ENCODE results near the gene LRRC10B.

The LRRC10B gene

DNA sequence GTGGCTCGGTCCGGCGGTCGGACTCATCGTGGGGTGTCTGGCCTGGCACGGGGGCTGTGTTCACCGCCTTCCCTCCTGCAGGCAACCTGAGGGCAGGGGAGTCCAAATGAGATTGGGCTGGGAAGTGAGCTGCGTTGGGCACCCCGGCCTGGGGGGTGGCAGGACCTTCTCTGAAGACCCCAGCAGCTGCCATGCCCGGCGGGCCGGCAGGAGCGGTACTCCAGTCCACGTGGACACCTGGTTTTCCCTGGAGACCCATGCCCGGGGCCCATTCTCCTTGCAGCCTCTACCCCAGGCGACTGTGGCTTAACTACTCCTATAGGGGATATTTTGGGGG is 24.5 kb downstream of the LRRC10B start:
- no peak for DNase-seq

- no peak for DNase-seq
These were observed 24.9 kb downstream of the LRRC10B start for GRCh38 chr11:61533401-61533800.

- no peak for DNase-seq
These were observed 25.7 kb downstream of the LRRC10B start for GRCh38 chr11:61534025-61534932.

- no peak for DNase-seq
These were observed 26.6 kb downstream of the LRRC10B start for GRCh38 chr11:61534933-61535839.

DNA sequence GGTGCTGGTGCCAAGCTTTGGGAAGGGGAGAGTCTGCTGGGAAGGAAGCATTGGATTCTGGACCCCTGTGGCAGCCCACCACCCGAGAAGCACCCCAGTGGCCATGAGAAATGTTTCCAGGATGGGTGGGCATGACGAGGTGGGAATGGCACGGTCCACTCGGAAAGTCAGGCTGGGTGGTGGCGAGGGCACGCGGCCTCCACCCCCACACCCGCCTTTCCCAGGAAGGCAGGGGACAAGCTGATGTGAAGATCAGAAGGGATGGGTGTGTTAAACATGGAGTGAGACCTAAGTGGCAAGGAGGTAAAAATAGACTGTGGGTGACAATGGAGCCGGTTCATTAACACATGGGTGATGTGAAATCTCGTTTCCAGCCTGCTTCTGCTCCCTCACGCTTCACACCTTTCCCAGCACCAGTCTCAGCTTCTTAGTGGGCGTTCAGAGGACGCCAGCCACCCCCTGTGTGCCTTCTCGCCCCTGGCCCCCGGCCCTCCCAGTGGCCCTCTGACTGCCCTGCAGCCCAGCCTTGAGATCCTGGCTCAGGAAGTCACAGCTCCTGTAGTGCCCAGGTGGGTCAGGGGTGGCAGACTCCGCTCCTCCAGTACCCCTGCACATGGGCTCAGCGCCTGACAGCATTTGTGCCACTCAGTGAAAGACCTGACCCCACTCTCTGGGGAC is 27.6 kb downstream of the LRRC10B start:
- DNase-seq, result no peak

DNA sequence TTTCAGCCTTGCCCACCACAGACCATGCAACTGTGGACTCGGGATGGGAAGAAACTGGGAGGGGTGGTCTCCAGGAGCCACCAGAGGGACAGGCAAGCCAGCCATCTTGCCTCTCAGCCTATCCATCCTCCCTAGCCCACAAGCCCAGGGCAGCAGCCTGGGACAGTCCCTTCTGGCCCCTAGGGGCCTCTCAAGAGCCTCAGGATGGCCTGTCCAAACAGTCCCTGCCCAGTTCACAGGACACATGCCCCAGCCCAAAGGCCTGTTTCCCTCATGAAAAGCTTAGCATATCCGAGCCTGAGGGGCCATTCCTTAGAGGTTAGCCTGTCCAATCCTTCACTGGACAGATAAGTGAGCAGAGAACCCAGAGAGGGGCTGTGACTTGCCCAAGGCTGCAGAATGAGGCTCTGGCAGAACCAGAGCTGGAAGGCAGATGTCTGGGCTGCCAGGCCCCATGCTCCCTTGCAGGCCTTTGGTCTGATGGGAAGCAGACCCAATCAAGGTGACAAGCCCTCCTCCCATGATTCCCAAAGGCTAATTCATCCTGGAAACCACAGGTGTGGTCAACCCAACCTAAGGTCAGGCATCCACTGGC is 28.2 kb downstream of the LRRC10B start:
- DNase-seq, result no peak

DNA sequence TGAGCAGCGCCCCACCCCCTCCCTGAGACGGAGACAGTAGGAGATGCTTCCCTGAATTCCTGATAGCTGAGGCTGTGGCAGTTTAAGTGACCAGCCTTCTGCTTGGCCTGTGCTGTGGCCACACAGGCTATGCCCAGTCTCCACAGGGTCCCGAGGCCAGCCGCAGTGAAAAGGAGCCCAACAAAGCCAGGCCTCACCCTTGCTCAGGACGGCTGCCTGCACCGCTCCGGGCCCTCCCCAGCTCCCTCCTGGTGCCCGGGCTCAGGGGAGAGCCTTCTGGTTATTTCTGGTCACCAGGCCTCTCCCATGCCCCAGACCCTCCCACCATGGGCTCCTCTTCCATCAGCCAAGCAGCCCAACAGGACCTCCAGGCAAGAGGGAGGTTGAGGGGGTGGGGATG is 28.8 kb downstream of the LRRC10B start:
- no peak for DNase-seq

DNA sequence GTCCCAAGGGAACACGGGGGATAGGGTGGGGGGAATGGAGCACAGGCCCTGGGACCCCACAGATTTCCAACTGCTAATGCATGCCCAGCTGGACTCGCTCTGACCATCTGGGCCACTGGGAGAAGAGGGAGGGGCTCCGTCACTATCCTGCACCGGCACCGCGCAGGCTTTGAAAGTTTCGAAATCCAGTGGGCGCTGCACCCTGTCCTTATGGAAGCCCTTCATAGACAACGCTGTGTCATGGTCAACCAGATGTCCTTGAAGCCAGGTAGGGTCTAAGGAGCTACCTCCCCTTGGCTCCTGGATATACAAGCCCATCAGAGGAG is 30.1 kb downstream of the LRRC10B start:
- DNase-seq, result no peak

DNA sequence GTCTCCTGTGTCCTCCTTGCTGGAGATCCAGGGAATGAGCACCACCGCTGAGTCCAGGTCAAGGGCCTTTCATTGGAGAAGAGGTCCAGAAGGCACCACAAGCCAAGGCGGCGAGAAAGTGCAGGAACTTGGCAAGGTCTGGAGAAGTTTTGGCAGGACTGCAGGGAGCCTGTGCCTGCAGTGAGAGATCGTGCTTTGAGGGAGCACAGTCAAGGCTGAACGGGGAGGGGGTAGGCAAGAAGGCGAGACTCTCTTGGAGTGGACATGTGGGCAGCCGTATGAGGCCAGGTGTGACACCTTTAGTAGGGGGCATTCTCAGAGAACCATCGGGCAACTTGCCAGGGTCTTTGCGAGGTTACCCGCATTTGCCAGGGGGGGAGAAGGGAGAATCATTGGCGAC is 30.5 kb downstream of the LRRC10B start:
- DNase-seq, result no peak

DNA sequence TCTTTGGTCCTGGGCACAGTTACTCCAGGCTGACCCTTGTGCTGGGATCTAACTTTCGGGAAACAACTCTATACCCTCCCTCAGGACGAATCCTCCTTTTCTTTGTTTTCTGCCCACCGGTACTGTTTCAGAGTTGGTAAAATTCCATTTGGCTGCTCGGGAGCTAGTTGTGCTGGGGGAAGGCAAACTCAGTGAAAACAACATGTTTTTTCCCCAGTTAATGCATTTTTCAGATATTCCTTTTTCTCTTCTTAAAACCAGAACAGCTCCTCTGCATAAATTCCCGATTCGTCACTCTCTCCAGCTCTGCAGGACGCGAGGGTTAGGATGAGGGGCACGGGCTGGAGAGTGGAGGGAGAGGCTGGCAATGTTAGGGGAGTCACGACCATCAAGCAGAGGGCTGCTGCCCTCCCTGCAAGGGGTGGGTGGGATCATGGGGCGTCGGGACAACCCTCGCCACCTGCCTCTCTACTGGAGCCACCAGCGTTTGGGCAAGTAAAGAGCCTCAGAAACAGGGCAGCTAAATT is 31.3 kb downstream of the LRRC10B start:
- DNase-seq, result no peak

DNA sequence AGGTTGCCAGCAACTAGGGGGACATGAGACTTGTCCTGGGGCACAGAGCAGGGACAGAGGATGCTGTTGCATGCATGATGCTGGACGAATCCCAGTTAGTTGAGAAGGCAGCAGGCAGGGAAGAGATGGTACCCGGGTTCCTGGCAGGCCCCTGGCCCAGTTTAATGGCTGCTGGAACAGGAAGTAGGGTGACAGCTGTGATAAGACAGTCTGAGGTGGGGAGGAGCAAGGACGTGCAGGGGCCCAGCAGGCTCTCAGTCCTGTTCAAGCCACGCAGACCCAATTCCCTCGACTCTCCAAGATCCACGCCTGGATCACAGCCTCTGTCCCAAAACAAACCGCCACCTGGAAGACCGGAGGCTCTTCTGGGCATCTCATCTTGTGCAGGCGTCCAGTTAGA is 32.0 kb downstream of the LRRC10B start:
- no peak for DNase-seq

GRCh38 chr11:61541598-61541997 is 33.0 kb downstream of the LRRC10B start:
- DNase-seq, result no peak

DNA sequence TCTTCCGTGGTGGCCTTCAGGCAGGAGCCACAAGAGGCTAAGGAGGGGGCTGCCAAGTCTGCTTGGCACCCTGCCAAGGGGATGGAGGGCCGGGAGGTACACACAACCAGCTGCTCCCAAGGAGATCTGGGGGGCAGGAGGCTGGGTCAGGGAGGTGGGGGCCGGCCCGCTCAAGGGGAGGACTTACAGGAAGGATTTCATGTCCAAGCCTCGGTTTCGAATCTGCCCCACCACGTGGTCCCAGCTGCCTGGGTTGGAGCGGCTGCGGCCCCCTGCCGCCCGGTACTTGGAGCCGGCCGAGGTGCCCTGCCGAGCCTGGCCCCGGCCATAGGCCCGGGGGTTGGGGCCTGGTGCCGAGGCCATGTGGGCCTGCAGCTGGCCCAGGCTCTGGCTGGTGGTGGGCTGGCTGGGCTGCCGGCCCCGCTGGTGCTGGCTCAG is 33.5 kb downstream of the LRRC10B start:
- no peak for DNase-seq

DNA sequence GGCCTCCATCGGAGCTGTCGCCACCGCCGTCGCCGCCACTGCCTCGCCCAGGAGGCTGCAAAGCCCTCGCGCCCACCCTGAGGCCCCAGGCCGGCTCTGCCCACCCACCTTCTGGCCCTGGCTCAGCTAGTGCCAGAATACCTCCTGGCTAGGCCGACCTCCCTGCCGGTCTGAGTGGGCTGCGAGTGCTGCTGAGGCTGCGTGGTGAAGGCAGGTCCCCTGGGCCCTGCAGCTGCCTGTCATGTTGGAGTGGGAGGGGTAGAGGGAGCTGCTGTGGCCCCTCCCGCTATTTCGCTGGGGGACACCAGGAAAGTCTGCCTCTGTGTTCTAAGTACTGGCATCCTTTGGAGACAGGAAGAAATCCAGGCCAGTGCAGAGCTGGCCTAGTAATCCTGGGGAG is 34.2 kb downstream of the LRRC10B start:
- no peak for DNase-seq

- no peak for DNase-seq
These were observed 35.2 kb downstream of the LRRC10B start for GRCh38 chr11:61543606-61544306.

GRCh38 chr11:61544466-61544865 is 35.9 kb downstream of the LRRC10B start:
- no peak for DNase-seq

DNA sequence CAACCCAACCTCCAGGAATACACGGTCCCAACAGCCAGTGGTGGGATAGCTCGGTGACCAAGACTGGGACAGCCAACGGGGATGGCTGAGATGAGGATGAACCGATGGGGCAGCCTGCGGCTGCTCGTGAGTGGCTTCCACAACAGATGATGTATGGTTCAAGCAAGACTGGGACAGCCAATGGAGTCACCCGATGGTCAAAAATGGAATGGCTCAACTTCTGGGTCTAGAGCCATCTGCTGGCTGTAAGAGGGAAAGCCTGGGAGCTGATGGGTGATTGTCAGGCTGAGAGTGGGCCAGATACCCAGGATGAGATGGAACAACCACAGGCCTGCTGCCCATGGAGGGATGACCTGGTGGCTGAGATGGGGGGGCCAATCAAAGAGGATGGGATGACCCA is 36.8 kb downstream of the LRRC10B start:
- DNase-seq, result no peak

DNA sequence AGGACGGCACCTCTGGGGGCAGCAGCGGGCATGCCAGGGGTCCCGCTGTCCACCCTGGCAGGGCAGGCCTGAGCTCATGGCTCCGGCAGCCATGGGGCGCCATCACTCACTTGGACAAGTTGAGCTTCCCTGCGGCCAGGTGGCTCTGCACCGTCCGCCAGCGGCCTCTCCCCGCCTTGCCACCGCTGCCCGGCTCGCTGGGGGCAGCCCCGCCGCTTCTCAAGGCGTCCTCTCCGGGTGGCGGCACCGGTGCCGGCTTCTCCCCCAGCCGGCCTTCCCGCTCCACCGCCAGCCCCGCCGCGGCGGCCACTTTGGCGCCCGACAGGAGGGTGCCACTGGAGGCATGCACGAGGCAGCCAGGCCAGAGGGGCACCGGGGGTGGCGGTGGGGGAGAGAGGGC is 37.4 kb downstream of the LRRC10B start:
- no peak for DNase-seq

DNA sequence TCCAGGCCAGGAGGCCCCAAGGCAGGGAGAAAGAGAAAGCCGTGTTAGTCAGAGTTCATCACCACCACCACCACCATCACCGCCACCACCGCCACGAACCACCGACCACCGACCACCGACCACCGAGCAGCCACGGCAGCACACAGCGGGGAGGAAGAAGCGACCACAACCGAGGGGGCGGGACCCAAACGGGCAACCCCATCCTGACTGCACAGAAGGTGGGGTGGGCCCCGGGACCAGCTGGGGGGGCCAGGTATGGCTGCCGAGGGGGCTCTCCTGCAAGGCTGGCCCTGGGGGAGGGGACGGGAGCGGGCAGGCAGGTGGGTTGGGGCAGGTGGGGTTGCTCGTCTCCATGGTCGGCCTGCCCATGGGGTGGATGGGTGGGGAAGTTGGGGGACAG is 38.1 kb downstream of the LRRC10B start:
- DNase-seq, result no peak

- no peak for DNase-seq
These were observed 38.7 kb downstream of the LRRC10B start for GRCh38 chr11:61547246-61547645.

DNA sequence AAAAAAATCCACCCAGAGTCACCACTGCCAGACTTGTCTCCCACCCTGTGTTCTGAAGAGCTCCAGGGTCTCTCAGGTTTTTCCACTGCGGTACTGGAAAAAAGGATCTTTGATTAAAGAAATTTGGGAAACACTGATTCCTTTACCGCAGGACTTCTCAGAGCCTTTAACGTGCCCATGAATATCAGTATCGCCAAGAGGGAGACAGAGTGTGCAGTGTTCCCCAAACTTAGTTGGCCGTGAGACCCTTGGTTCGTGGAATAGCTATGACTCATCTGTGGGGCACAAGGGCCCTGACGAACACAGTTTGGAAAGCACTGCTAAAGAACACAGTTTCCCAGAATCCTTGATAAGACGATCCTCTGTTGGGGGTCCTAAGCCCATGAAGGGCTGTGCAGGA is 40.6 kb downstream of the LRRC10B start:
- DNase-seq, result no peak

All from NCI-H524 treated with DMSO at 0.1 percent for 48 hours (cell line).